GM12891 (cell line): ENCODE measurements around the gene NOL8.

ENCODE experiments used
- DNase-seq: peaks from one replicate; pipeline ENCODE4 v3.0.0; 2011; ENCODE audit warnings: low spot score; ENCODE audit not compliant: insufficient read length
- FAIRE-seq: peaks from 2 replicates; lab custom pipeline; 2011; peaks lifted over from hg19 to GRCh38; lab: Jason Lieb, UNC
- PAX5 ChIP-seq: IDR thresholded peaks from 2 replicates; pipeline ENCODE4 v1.6.1; 2011; ENCODE audit warnings: low read length, moderate library complexity, mild to moderate bottlenecking; ENCODE audit not compliant: insufficient read depth, severe bottlenecking
- POLR2A ChIP-seq: IDR thresholded peaks from 2 replicates; pipeline ENCODE4 v1.6.1; 2011; ENCODE audit warnings: low read depth, low read length, control low read depth
- POLR2AphosphoS5 ChIP-seq: IDR thresholded peaks from 2 replicates; pipeline ENCODE4 v1.6.1; 2011; ENCODE audit warnings: low read depth, low read length, control low read depth
- POU2F2 ChIP-seq: IDR thresholded peaks from 2 replicates; pipeline ENCODE4 v1.6.1; 2011; ENCODE audit warnings: low read depth, mild to moderate bottlenecking, control low read depth, low read length, moderate library complexity
- SPI1 ChIP-seq: IDR thresholded peaks from 2 replicates; pipeline ENCODE4 v1.6.1; 2011; ENCODE audit warnings: low read depth, low read length, control low read depth
- TAF1 ChIP-seq: IDR thresholded peaks from 2 replicates; pipeline ENCODE4 v1.6.1; 2011; ENCODE audit warnings: low read depth, low read length, control low read depth

The NOL8 gene

DNA sequence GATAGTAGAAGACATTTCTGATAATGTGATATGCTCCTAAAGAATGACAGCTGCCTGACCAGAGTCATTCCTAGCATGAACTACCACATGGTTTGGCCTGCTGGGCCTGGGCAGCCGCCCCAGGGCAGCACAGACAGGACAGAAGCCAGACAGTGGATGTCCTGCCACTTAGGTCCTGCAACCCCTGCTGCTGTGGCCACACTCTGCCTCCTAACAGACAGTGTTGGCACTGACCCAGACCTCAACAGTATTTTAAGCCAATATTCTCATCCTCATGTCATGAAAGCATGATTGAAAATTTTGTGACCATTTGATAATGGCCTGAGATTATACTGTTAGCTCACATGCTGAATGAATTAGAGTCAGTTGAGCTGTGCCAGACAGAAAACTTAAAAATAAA lies 16.4 kb upstream of the NOL8 start:
- DNase-seq (no peak), FAIRE-seq (no peak)
- TF ChIP-seq TAF1 (no peak), POLR2AphosphoS5 (no peak), POU2F2 (no peak), SPI1 (no peak), POLR2A (no peak), PAX5 (no peak)

DNA sequence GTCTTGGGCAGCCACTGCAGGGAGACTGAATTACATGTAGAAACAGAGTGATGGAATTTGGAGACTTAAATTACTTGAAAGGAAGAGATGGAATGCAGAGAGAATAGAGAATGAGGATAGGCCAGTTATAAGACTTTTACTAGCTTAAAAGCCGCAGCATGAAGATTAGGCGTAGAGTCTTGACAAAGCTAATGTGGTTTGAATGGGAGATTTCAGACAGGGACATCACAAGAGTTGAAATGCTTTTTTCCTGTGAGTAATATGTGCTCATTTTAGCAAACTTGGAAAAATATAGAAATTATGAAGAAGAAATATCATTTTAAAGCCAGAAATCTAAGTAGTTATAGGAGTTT lies 8.1 kb upstream of the NOL8 start:
- FAIRE-seq: no peak
- TF ChIP-seq PAX5 (no peak), POLR2A (no peak), SPI1 (no peak), TAF1 (no peak), POLR2AphosphoS5 (no peak), POU2F2 (no peak)
- no peak for DNase-seq

DNA sequence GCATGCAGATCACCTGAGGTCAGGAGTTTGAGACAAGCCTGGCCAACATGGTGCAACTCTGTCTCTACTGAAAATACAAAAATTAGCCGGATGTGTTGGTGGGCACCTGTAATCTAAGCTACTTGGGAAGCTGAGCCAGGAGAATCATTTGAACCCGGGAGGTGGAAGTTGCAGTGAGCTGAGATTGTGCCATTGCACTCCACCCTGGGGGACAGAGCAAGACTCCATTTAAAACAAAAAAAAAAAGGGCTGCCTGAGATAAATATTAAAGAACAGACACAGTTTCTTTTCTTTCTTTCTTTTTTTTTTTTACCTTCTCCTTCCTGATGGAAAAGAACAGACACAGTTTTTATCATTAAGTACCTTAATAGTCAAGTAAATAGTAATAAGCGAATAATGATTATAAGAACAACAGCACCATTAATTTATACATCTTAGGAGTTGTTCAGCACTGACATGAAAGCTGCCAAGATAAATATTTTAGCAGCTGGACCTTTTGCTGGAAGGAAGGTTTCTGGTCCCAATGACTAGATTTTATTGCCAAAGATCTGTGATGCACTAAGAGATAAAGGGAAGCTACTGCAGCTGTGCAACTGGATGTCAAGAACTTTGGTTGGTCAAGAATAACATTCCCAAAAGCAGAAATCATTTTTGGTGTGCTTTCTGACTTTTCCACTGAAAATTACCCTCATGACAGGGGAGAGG lies 7.6 kb upstream of the NOL8 start:
- TF ChIP-seq POLR2A (no peak), SPI1 (no peak), PAX5 (no peak), TAF1 (no peak), POLR2AphosphoS5 (no peak)
- FAIRE-seq: no peak
- no peak for DNase-seq

DNA sequence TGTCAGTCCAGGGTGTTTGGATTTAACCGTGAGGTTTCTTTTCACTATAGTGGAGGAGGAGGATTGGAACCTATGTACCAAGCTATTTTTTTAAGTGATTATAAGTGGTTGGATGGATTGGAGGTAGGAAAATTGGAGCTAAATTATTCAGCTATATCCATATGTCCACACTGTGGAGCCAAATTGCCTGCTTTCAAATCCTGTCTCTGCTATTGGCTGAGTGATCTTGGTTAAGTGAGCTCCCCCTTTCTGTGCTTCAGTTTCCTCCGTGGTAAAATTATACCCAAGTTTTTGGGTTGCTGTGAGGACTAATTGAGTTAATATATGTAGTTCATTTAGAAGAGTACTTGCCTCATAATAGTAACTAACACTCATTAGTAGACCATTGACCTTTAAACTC lies 3.1 kb upstream of the NOL8 start:
- no peak for TF ChIP-seq TAF1
- TF ChIP-seq POU2F2: no peak
- TF ChIP-seq POLR2AphosphoS5: no peak
- no peak for TF ChIP-seq SPI1
- TF ChIP-seq PAX5: no peak
- TF ChIP-seq POLR2A: no peak
- DNase-seq (no peak), FAIRE-seq (no peak)

DNA sequence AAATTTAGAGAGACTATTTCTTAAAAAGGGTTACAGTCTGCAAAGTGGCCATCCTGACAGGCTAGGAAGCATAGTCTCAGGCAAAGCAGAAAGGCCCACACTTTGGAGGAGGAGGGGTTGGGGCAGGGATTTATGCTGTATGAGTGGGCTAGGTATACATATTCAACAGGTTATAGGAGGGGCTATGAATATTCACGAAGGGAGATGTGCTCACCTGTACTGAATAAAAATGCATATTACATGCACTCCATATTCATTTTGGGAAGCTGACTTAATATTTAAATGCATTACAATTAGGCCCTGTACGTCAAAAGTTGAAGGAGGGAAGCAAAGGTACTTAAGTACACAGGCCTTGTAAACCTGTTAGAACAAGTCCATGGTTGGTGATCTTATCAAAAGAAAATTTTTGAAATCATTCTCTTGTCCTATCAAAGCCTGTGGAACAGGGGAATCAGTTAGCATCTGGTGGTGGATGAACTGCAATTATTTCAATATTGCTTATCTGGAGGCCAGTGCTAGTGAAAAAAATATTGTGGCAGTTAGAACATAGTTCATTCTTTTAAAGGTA lies 2.2 kb upstream of the NOL8 start:
- DNase-seq: no peak
- no peak for FAIRE-seq
- TF ChIP-seq TAF1: no peak
- no peak for TF ChIP-seq POLR2A
- TF ChIP-seq PAX5: no peak
- no peak for TF ChIP-seq POLR2AphosphoS5
- TF ChIP-seq POU2F2: no peak
- TF ChIP-seq SPI1: no peak

DNA sequence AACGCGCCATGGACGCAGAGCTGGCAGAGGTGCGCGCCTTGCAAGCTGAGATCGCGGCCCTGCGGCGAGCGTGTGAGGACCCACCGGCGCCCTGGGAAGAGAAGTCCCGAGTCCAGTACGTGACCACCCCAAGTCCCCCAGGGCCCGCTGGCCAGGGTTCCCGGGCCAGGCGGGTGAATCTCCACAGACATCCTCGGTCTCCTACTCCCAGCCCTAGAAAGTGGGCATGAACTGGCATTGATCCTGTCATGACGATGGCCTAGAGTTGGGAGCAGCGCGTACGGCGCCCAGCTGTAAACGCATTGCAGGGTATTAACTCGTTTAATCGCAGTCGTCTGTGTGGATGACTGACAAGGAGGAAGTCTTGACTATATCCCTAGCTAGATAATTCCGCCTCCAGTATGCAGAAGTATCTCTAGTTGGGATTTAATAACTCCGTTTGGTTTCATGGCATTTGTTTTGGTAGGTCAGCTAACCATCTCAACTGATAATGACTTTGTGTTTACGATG lies 896 bp upstream of the NOL8 start:
- no peak for TF ChIP-seq PAX5
- peak; percentile 70; the same call in 1 of the 2 replicates for TF ChIP-seq POLR2AphosphoS5
- TF ChIP-seq POU2F2: 0 out of 2 replicates have a peak, but pooled peaks have one; percentile 37
- DNase-seq (peak; percentile 23), FAIRE-seq (no peak)

DNA sequence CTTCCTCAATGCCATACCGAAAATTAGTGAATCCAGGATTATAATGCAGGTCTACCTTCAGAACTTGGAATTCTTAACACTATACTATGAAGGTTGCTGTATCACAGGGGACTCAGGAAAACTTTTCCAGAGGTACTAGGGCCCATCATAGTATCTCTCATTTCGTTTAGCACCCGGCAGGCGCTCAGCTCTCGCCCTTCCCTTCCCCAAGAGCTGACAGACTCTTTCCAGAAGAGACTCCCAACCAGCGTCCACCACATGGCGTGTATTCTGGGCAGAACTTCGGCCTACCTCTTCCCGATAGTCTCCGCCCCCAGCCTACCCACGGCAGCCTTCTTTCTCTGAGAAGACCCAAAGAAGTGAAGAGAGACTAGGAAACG lies 271 bp downstream of the NOL8 start:
- TF ChIP-seq POLR2A: no peak
- TF ChIP-seq POU2F2: no peak
- no peak for FAIRE-seq
- DNase-seq: no peak

DNA sequence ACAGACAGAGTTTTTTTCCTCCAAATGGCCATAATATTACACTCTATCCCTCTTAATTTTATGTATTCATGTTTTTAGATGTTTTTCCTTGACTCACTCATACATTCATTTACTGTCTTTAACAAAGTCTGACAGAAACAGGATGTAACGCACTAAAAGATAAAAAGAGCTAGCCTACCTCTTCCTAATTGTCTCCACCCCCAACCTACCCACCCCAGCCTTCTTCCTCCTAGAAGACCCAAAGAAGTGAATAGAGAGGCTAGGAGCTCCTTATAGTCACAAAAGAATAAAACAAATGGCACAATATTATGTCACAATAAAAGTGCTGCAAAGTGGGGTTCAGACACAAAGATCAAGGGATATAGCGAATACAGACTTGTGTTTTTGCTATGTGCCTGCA lies 719 bp downstream of the NOL8 start:
- TF ChIP-seq SPI1 (no peak), POLR2AphosphoS5 (no peak), PAX5 (no peak), POLR2A (no peak), POU2F2 (no peak), TAF1 (no peak)
- FAIRE-seq: no peak
- no peak for DNase-seq

DNA sequence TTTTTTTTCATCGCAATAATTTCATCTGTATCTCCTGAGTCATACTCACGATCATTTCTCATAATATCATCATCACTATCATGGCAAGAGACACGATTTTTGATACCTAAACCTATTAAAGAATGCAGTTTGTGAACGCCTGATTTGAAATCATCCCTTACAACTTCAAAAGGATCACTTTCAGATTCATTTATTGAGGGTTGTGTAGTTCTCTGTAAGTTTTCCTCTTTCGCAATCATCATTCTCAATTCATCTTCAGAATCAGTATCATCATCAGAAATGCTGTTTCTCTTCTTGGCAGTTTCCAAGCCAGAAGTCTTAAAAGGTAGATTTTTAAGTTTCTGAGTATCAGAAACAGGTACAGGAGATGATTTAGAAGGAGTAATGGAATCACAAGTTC lies 9.7 kb downstream of the NOL8 start:
- FAIRE-seq: no peak
- DNase-seq: no peak
- TF ChIP-seq POLR2A (no peak), SPI1 (no peak), TAF1 (no peak), POLR2AphosphoS5 (no peak), POU2F2 (no peak), PAX5 (no peak)

DNA sequence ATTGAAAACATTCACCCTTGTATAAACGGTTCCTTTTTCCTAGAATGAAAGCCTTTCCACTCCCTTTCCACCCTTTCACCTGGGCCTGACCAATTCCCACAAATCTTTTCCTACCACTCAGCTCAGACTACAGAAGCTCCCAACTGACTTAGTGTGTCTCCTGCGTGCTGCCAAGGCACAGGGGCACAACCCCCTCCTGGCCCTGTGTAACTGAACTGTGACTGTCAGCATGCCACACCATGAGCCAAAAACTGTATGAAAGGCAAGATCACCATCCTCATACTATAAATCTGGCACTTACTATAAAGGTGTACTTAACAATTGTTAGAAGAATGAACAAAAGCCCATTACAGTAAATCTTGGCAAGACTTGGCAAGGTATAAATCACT lies 11.5 kb downstream of the NOL8 start:
- no peak for FAIRE-seq
- no peak for DNase-seq
- TF ChIP-seq TAF1 (no peak), PAX5 (no peak), SPI1 (no peak), POLR2AphosphoS5 (no peak), POLR2A (no peak), POU2F2 (no peak)
